GM10266 (cell line): ENCODE data around the gene FZD10.

Source experiments
- DNase-seq: peaks from one replicate; pipeline ENCODE4 v3.0.0; 2012; ENCODE audit errors: extremely low spot score
- CTCF ChIP-seq: IDR thresholded peaks from 2 replicates; pipeline ENCODE4 v1.5.1; 2012; ENCODE audit warnings: mild to moderate bottlenecking, low read depth; ENCODE audit not compliant: control insufficient read depth, insufficient read depth; ENCODE audit errors: missing control alignments

The FZD10 gene

GRCh38 chr12:130179621-130180020 lies 17.4 kb downstream of the FZD10 start:
- no peak for DNase-seq
- TF ChIP-seq CTCF = no peak

- DNase-seq = no peak
- TF ChIP-seq CTCF = no peak
Measured at GRCh38 chr12:130181211-130181610, 18.9 kb downstream of the FZD10 start.

- no peak for TF ChIP-seq CTCF
- DNase-seq = no peak
Measured at GRCh38 chr12:130183585-130184370, 21.5 kb downstream of the FZD10 start.

- DNase-seq = no peak
Measured at GRCh38 chr12:130184404-130185090, 22.3 kb downstream of the FZD10 start.

GRCh38 chr12:130185455-130186391 lies 23.5 kb downstream of the FZD10 start:
- TF ChIP-seq CTCF = no peak
- no peak for DNase-seq

More at GRCh38 chr12:130184404-130185090, 22.3 kb downstream of the FZD10 start:
- TF ChIP-seq CTCF = no peak

- no peak for TF ChIP-seq CTCF
- no peak for DNase-seq
Measured at GRCh38 chr12:130186651-130187268, 24.5 kb downstream of the FZD10 start.
